ENCODE results near the gene TNRC18.
A peak's percentile ranks its signal among the peaks of the same experiment; 100 is the strongest.

Gene TNRC18

DNA sequence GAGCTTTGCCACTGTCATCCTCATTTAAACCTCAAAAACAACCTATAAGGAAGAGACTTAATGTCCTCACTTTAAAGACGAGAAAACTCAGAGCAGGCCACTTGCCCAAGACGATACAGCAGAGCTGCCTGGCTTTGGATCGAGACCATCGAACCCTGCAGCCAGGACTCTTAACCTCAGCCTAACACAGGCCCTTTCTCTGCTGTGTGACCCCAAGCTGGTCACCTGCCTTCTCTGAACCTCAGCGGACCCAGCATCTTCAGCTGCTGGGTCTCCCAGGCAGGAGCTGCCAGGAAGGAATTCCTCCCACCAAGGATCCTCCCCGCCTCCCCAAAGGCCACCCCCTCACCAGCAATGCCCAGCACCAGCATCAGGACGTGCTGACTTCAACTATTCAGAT lies 32.7 kb downstream of the TNRC18 start:
- no peak for DNase-seq
- Histone ChIP-seq H3K4me3 (ENCODE audit: insufficient read depth in 1 of 2, low read depth in 1 of 2, low read length in 2 of 2) (no peak overlapping the region), H2AFZ (ENCODE audit: low read depth, low read length) (no peak overlapping the region), H3K4me2 (ENCODE audit: low read length, poor library complexity, severe bottlenecking) (no peak overlapping the region), H4K8ac (ENCODE audit: low read length) (no peak overlapping the region), H2BK120ac (ENCODE audit: low read depth, low read length) (no peak overlapping the region), H3K36me3 (ENCODE audit: control insufficient read depth in 1 of 2, insufficient read depth in 2 of 2, low read depth in 1 of 2, low read length in 2 of 2) (peaks cover 56 to 87% of the 10 kb centered on the region in 2 experiments), H2BK12ac (ENCODE audit: low read length in 2 of 2) (no peak overlapping the region), H2AK5ac (ENCODE audit: low read length, severe bottlenecking) (no peak overlapping the region), H3K9me3 (ENCODE audit: control insufficient read depth, low read length) (no peaks in the 10 kb centered on the region), H3K27ac (ENCODE audit: low read length, poor library complexity, severe bottlenecking) (no peak overlapping the region), H3K23ac (ENCODE audit: low read length in 2 of 2) (no peak overlapping the region), H2BK5ac (ENCODE audit: low read depth, low read length, poor library complexity, severe bottlenecking) (no peak overlapping the region), H3K27me3 (ENCODE audit: control insufficient read depth in 1 of 2, insufficient read depth in 1 of 2, low read length in 2 of 2) (no peaks in the 10 kb centered on the region), H3K18ac (ENCODE audit: low read depth in 1 of 2, low read length in 2 of 2) (no peak overlapping the region), H2BK15ac (ENCODE audit: low read depth, poor library complexity, severe bottlenecking) (no peak overlapping the region), H4K91ac (ENCODE audit: low read length) (no peak overlapping the region), H3K4ac (ENCODE audit: low read depth in 1 of 2, low read length in 2 of 2) (no peak overlapping the region), H3K9ac (ENCODE audit: low read length) (no peak overlapping the region), H3K79me1 (replicated peaks; ENCODE audit: low read length, poor library complexity, severe bottlenecking) (peaks cover 51% of the 10 kb centered on the region), H3K14ac (ENCODE audit: low read length in 2 of 2) (no peak overlapping the region), H3K4me1 (ENCODE audit: control insufficient read depth, insufficient read depth, low read depth, low read length) (peaks cover 2% of the 10 kb centered on the region)
- WGBS = 91% methylated on average over 7 of the region's 7 CpGs

DNA sequence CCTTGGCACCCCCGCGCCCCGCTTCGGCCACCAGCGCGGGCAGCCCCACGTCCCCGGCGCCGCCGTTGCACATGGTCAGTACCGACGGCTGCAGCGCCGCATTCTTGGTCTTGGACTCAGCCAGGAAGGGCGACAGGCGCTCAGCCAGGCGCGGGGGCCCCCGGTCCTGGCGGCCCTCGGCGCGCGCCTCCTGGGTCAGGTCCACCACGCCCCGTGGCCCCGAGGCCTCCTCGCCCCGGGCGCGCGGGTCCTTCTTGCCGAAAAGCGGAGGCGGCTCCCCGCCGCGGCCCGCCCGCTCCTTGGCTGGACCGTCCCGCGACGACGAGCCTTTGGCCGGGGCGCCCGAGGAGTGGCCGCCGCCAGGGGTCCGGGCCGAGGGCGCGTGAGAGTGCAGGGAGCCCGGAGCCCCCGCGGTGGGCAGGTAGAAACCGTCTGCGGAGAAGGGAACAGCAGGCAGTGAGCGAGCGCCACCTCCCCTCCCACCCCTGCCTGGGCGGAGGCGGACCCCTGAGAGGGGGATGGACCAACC lies 34.7 kb downstream of the TNRC18 start:
- H3K79me1 ChIP-seq (replicated peaks; ENCODE audit: low read length, poor library complexity, severe bottlenecking) = peaks cover 49% of the 10 kb centered on the region
- H2AFZ ChIP-seq (ENCODE audit: low read depth, low read length) = no peak overlapping the region
- no peak overlapping the region for H3K27ac ChIP-seq (ENCODE audit: low read length, poor library complexity, severe bottlenecking)
- H3K23ac ChIP-seq (ENCODE audit: low read length in 2 of 2) = no peak overlapping the region
- H2AK5ac ChIP-seq (ENCODE audit: low read length, severe bottlenecking) = no peak overlapping the region
- no peaks in the 10 kb centered on the region for H3K27me3 ChIP-seq (ENCODE audit: control insufficient read depth in 1 of 2, insufficient read depth in 1 of 2, low read length in 2 of 2)
- no peak overlapping the region for H3K4me3 ChIP-seq (ENCODE audit: insufficient read depth in 1 of 2, low read depth in 1 of 2, low read length in 2 of 2)
- 93% methylated on average over 52 of the region's 64 CpGs for WGBS
- H3K4me2 ChIP-seq (ENCODE audit: low read length, poor library complexity, severe bottlenecking) = no peak overlapping the region
- no peak overlapping the region for H3K4ac ChIP-seq (ENCODE audit: low read depth in 1 of 2, low read length in 2 of 2)
- H3K18ac ChIP-seq (ENCODE audit: low read depth in 1 of 2, low read length in 2 of 2) = no peak overlapping the region
- no peak overlapping the region for H4K91ac ChIP-seq (ENCODE audit: low read length)
- no peak for DNase-seq
- no peak overlapping the region for H2BK120ac ChIP-seq (ENCODE audit: low read depth, low read length)
- peaks cover 1% of the 10 kb centered on the region for H3K4me1 ChIP-seq (ENCODE audit: control insufficient read depth, insufficient read depth, low read depth, low read length)
- no peak overlapping the region for H2BK5ac ChIP-seq (ENCODE audit: low read depth, low read length, poor library complexity, severe bottlenecking)
- no peak overlapping the region for H2BK15ac ChIP-seq (ENCODE audit: low read depth, poor library complexity, severe bottlenecking)
- no peak overlapping the region for H3K9ac ChIP-seq (ENCODE audit: low read length)
- H3K14ac ChIP-seq (ENCODE audit: low read length in 2 of 2) = no peak overlapping the region
- H4K8ac ChIP-seq (ENCODE audit: low read length) = no peak overlapping the region
- H3K36me3 ChIP-seq (ENCODE audit: control insufficient read depth in 1 of 2, insufficient read depth in 2 of 2, low read depth in 1 of 2, low read length in 2 of 2) = peaks cover 60 to 82% of the 10 kb centered on the region in 2 experiments
- H2BK12ac ChIP-seq (ENCODE audit: low read length in 2 of 2) = no peak overlapping the region
- H3K9me3 ChIP-seq (ENCODE audit: control insufficient read depth, low read length) = no peaks in the 10 kb centered on the region

DNA sequence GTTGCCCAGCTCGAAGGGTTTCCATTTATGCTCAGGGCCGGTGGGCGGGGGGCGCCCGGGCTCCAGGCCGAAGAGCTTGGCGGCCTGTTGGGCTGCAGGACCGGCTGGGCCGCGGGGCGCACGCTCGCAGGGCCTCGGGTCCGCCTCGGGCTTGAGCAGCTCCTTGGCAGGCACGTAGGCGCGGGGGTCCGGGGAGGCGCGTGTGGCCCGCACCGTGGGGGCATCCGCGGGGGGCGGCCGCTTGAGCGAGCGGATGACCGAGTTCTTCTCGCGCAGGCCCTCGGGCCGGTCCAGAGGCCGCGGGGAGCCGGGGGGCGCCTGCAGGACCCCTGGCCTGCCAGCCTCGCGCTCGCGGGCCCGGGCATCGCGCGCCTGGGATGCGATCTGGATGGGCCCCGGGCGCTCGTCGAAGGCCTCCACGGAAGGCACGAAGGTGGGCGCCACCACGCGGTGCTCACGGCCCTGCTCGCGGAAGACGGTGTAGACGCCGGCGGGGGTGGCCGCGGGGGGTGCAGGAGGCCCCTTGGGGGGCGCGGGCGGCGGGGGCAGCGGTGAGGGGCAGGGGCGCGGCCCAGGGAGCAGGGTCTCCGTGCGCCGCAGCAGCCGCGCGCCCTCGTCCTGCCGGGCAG lies 35.2 kb downstream of the TNRC18 start:
- Histone ChIP-seq H3K14ac (ENCODE audit: low read length in 2 of 2) (no peak overlapping the region), H3K27me3 (ENCODE audit: control insufficient read depth in 1 of 2, insufficient read depth in 1 of 2, low read length in 2 of 2) (no peaks in the 10 kb centered on the region), H2BK15ac (ENCODE audit: low read depth, poor library complexity, severe bottlenecking) (no peak overlapping the region), H3K18ac (ENCODE audit: low read depth in 1 of 2, low read length in 2 of 2) (no peak overlapping the region), H2AK5ac (ENCODE audit: low read length, severe bottlenecking) (no peak overlapping the region), H4K91ac (ENCODE audit: low read length) (no peak overlapping the region), H4K8ac (ENCODE audit: low read length) (peak overlapping the region; percentile 33), H3K4ac (ENCODE audit: low read depth in 1 of 2, low read length in 2 of 2) (no peak overlapping the region), H3K4me2 (ENCODE audit: low read length, poor library complexity, severe bottlenecking) (no peak overlapping the region), H3K79me1 (replicated peaks; ENCODE audit: low read length, poor library complexity, severe bottlenecking) (peaks cover 46% of the 10 kb centered on the region), H2BK12ac (ENCODE audit: low read length in 2 of 2) (no peak overlapping the region), H3K9ac (ENCODE audit: low read length) (no peak overlapping the region), H2AFZ (ENCODE audit: low read depth, low read length) (no peak overlapping the region), H3K4me3 (ENCODE audit: insufficient read depth in 1 of 2, low read depth in 1 of 2, low read length in 2 of 2) (no peak overlapping the region), H2BK5ac (ENCODE audit: low read depth, low read length, poor library complexity, severe bottlenecking) (no peak overlapping the region), H3K9me3 (ENCODE audit: control insufficient read depth, low read length) (no peaks in the 10 kb centered on the region), H3K36me3 (ENCODE audit: control insufficient read depth in 1 of 2, insufficient read depth in 2 of 2, low read depth in 1 of 2, low read length in 2 of 2) (peaks cover 54 to 76% of the 10 kb centered on the region in 2 experiments), H3K23ac (ENCODE audit: low read length in 2 of 2) (no peak overlapping the region), H3K27ac (ENCODE audit: low read length, poor library complexity, severe bottlenecking) (no peak overlapping the region), H3K4me1 (ENCODE audit: control insufficient read depth, insufficient read depth, low read depth, low read length) (peaks cover 3% of the 10 kb centered on the region), H2BK120ac (ENCODE audit: low read depth, low read length) (no peak overlapping the region)
- 97% methylated on average over 60 of the region's 81 CpGs for WGBS
- DNase-seq = no peak

- H4K8ac ChIP-seq (ENCODE audit: low read length) = peak overlapping the region; percentile 13
- H2AK5ac ChIP-seq (ENCODE audit: low read length, severe bottlenecking) = no peak overlapping the region
- no peak overlapping the region for H3K4me2 ChIP-seq (ENCODE audit: low read length, poor library complexity, severe bottlenecking)
- H2BK15ac ChIP-seq (ENCODE audit: low read depth, poor library complexity, severe bottlenecking) = no peak overlapping the region
- H3K9ac ChIP-seq (ENCODE audit: low read length) = no peak overlapping the region
- H3K4ac ChIP-seq (ENCODE audit: low read depth in 1 of 2, low read length in 2 of 2) = no peak overlapping the region
- no peak overlapping the region for H2BK120ac ChIP-seq (ENCODE audit: low read depth, low read length)
- no peak overlapping the region for H3K14ac ChIP-seq (ENCODE audit: low read length in 2 of 2)
- no peaks in the 10 kb centered on the region for H3K9me3 ChIP-seq (ENCODE audit: control insufficient read depth, low read length)
- peaks cover 48 to 70% of the 10 kb centered on the region in 2 experiments for H3K36me3 ChIP-seq (ENCODE audit: control insufficient read depth in 1 of 2, insufficient read depth in 2 of 2, low read depth in 1 of 2, low read length in 2 of 2)
- H3K23ac ChIP-seq (ENCODE audit: low read length in 2 of 2) = no peak overlapping the region
- no peaks in the 10 kb centered on the region for H3K27me3 ChIP-seq (ENCODE audit: control insufficient read depth in 1 of 2, insufficient read depth in 1 of 2, low read length in 2 of 2)
- WGBS = 97% methylated on average over 45 of the region's 45 CpGs
- H3K4me1 ChIP-seq (ENCODE audit: control insufficient read depth, insufficient read depth, low read depth, low read length) = peaks cover 8% of the 10 kb centered on the region
- no peak overlapping the region for H2AFZ ChIP-seq (ENCODE audit: low read depth, low read length)
- no peak overlapping the region for H4K91ac ChIP-seq (ENCODE audit: low read length)
- H2BK5ac ChIP-seq (ENCODE audit: low read depth, low read length, poor library complexity, severe bottlenecking) = no peak overlapping the region
- H3K79me1 ChIP-seq (replicated peaks; ENCODE audit: low read length, poor library complexity, severe bottlenecking) = peaks cover 43% of the 10 kb centered on the region
- H3K4me3 ChIP-seq (ENCODE audit: insufficient read depth in 1 of 2, low read depth in 1 of 2, low read length in 2 of 2) = no peak overlapping the region
- no peak overlapping the region for H2BK12ac ChIP-seq (ENCODE audit: low read length in 2 of 2)
- no peak overlapping the region for H3K18ac ChIP-seq (ENCODE audit: low read depth in 1 of 2, low read length in 2 of 2)
- DNase-seq = no peak
- H3K27ac ChIP-seq (ENCODE audit: low read length, poor library complexity, severe bottlenecking) = no peak overlapping the region
Observed at GRCh38 chr7:5387711-5388245, 35.9 kb downstream of the TNRC18 start.
